OCI-LY7 (cell line): ENCODE data around the gene ZNF777.

Source experiments
- EZH2phosphoT487 ChIP-seq: fragments of 200-600 bp; sonication (generic); IDR thresholded peaks from 2 replicates; pipeline ENCODE4 v1.6.1; 2018; ENCODE audit warnings: low read depth, borderline replicate concordance, mild to moderate bottlenecking, mixed run types, antibody characterized with exemption, low read length, moderate library complexity, mixed read lengths
- TF ChIP-seq, protein P1 (sequence below): fragments of 200-600 bp; sonication (generic); conservative IDR thresholded peaks from 2 replicates; pipeline ENCODE4 v1.5.1; 2014; ENCODE audit warnings: mild to moderate bottlenecking, antibody characterized with exemption, low read length, moderate library complexity, mixed read lengths

DNA sequence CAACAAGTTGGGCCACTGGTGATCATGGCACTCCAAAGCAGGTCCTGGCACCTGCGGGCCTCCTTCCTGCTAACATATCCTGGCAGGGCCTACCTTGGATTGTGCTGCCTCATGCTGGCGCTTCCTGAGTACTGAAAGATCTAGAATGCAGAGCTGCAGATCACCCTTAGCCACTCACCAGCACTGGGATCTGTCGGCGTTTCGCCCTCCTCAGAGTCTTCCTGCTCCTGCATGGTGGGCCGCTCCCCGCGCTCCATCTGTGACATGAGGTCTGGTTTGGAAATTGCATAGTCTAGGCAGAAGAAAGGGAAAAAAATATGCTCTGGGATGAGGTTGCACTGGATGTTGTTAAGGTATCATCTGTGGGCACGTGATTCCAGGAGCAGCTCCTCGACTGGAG is 10.0 kb downstream of the ZNF777 start:
- TF ChIP-seq, protein P1, sequence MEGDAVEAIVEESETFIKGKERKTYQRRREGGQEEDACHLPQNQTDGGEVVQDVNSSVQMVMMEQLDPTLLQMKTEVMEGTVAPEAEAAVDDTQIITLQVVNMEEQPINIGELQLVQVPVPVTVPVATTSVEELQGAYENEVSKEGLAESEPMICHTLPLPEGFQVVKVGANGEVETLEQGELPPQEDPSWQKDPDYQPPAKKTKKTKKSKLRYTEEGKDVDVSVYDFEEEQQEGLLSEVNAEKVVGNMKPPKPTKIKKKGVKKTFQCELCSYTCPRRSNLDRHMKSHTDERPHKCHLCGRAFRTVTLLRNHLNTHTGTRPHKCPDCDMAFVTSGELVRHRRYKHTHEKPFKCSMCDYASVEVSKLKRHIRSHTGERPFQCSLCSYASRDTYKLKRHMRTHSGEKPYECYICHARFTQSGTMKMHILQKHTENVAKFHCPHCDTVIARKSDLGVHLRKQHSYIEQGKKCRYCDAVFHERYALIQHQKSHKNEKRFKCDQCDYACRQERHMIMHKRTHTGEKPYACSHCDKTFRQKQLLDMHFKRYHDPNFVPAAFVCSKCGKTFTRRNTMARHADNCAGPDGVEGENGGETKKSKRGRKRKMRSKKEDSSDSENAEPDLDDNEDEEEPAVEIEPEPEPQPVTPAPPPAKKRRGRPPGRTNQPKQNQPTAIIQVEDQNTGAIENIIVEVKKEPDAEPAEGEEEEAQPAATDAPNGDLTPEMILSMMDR, result no peak
- no peak for TF ChIP-seq EZH2phosphoT487
